Measurements from ENCODE around the gene SPEG.

DNA sequence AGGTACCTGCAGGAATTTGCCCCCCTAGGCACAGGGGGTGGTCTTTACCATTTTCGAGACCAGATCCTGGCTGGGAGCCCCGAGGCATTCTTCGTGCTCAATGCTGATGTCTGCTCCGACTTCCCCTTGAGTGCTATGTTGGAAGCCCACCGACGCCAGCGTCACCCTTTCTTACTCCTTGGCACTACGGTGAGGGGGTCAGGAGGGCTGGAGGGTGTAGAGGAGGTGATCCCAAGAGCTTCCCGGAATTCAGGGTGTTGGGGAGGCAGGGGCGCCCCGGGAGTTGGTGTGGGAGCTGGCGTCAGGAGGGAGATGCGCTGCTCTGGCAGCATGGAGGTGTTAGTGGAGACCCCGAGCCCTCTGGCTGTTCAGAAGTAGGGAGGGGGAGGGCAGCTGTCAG is 67.2 kb downstream of the SPEG start:
- TF ChIP-seq, protein P1, sequence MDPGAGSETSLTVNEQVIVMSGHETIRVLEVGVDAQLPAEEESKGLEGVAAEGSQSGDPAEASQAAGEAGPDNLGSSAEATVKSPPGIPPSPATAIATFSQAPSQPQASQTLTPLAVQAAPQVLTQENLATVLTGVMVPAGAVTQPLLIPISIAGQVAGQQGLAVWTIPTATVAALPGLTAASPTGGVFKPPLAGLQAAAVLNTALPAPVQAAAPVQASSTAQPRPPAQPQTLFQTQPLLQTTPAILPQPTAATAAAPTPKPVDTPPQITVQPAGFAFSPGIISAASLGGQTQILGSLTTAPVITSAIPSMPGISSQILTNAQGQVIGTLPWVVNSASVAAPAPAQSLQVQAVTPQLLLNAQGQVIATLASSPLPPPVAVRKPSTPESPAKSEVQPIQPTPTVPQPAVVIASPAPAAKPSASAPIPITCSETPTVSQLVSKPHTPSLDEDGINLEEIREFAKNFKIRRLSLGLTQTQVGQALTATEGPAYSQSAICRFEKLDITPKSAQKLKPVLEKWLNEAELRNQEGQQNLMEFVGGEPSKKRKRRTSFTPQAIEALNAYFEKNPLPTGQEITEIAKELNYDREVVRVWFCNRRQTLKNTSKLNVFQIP (CRISPR knock-in tag; IDR thresholded peaks at IDR 0.05; ENCODE audit: borderline replicate concordance, low read depth): no peak
- TF ChIP-seq, protein P2, sequence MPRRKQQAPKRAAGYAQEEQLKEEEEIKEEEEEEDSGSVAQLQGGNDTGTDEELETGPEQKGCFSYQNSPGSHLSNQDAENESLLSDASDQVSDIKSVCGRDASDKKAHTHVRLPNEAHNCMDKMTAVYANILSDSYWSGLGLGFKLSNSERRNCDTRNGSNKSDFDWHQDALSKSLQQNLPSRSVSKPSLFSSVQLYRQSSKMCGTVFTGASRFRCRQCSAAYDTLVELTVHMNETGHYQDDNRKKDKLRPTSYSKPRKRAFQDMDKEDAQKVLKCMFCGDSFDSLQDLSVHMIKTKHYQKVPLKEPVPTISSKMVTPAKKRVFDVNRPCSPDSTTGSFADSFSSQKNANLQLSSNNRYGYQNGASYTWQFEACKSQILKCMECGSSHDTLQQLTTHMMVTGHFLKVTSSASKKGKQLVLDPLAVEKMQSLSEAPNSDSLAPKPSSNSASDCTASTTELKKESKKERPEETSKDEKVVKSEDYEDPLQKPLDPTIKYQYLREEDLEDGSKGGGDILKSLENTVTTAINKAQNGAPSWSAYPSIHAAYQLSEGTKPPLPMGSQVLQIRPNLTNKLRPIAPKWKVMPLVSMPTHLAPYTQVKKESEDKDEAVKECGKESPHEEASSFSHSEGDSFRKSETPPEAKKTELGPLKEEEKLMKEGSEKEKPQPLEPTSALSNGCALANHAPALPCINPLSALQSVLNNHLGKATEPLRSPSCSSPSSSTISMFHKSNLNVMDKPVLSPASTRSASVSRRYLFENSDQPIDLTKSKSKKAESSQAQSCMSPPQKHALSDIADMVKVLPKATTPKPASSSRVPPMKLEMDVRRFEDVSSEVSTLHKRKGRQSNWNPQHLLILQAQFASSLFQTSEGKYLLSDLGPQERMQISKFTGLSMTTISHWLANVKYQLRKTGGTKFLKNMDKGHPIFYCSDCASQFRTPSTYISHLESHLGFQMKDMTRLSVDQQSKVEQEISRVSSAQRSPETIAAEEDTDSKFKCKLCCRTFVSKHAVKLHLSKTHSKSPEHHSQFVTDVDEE (CRISPR knock-in tag; IDR thresholded peaks at IDR 0.05): no peak
- TF ChIP-seq TOX (CRISPR knock-in tag; IDR thresholded peaks at IDR 0.05; ENCODE audit: borderline replicate concordance): no peak
- TF ChIP-seq SNAI2 (CRISPR knock-in tag; IDR thresholded peaks at IDR 0.05): no peak
- TF ChIP-seq, protein P3, sequence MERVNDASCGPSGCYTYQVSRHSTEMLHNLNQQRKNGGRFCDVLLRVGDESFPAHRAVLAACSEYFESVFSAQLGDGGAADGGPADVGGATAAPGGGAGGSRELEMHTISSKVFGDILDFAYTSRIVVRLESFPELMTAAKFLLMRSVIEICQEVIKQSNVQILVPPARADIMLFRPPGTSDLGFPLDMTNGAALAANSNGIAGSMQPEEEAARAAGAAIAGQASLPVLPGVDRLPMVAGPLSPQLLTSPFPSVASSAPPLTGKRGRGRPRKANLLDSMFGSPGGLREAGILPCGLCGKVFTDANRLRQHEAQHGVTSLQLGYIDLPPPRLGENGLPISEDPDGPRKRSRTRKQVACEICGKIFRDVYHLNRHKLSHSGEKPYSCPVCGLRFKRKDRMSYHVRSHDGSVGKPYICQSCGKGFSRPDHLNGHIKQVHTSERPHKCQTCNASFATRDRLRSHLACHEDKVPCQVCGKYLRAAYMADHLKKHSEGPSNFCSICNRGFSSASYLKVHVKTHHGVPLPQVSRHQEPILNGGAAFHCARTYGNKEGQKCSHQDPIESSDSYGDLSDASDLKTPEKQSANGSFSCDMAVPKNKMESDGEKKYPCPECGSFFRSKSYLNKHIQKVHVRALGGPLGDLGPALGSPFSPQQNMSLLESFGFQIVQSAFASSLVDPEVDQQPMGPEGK (CRISPR knock-in tag; IDR thresholded peaks at IDR 0.05; ENCODE audit: borderline replicate concordance): no peak
- TF ChIP-seq RARB (CRISPR knock-in tag; IDR thresholded peaks at IDR 0.05): no peak
- no peak for TF ChIP-seq BACH2 (CRISPR knock-in tag; IDR thresholded peaks at IDR 0.05; ENCODE audit: borderline replicate concordance)
- no peak for TF ChIP-seq CSDC2 (CRISPR knock-in tag; IDR thresholded peaks at IDR 0.05)
- no peak for TF ChIP-seq ZFP30 (CRISPR knock-in tag; IDR thresholded peaks at IDR 0.05)
- TF ChIP-seq ZFP3 (CRISPR knock-in tag; IDR thresholded peaks at IDR 0.05): no peak

All from SK-N-SH treated with all-trans-retinoic acid at 6 μM for 48 hours (cell line).